Measurements from ENCODE around the gene LGALS9. TPM values are rescaled to one million over a fixed set of nuclear protein-coding genes. Genes with fewer than 3 reads are reported as not detected.

LGALS9 gene
- polyA plus RNA-seq, 1 donor from 2014 or later, result not detected

Small RNAs within 50 kb of the gene (small RNA-seq; reads per million reads assigned to genes)
- gene AC015688.1 (0 reads per million in 3 experiments), gene AC015688.2 (0 reads per million in 3 experiments), gene AC015688.5 (0 reads per million in 3 experiments), gene CPDP1 (0 reads per million in 3 experiments)

Other genes with a start within 250 kb of the LGALS9 start
- 9.2 and 13.7 TPM in 2 replicates for gene KSR1, start 174.7 kb upstream of the LGALS9 start, polyA plus RNA-seq
- 0.28 and 0.53 TPM in 2 replicates for gene NOS2, start 169.3 kb downstream of the LGALS9 start, polyA plus RNA-seq

Measured in neural cell (in vitro differentiated cells).